Psoas muscle (tissue), 8 donors: ENCODE data around the gene TADA1. TPM values are rescaled to one million over a fixed set of nuclear protein-coding genes. Genes with fewer than 3 reads are reported as not detected.

Source experiments
- ATAC-seq, 4 donors: fragments of 200-7000 bp; cut with Tn5 transposase; one replicate each; pipeline ENCODE4 v1.9.1; 2020; ENCODE audit warnings: moderate library complexity in 3 of 4, mild to moderate bottlenecking in 2 of 4
- DNase-seq, 2 donors: peaks; one replicate each; pipeline ENCODE4 v3.0.0-alpha.2; 2020
- H3K27ac ChIP-seq: fragments of 200-600 bp; one replicate; pipeline ENCODE4 v1.8.0; 2022
- H3K27me3 ChIP-seq, 3 donors: fragments of 200-600 bp in 1 of 3; one replicate each; pipeline versions ENCODE4 v1.6.1 to v1.8.0; 2013 to 2022; ENCODE audit warnings: low read length in 2 of 3, mild to moderate bottlenecking in 2 of 3, moderate library complexity in 1 of 3; ENCODE audit not compliant: insufficient read depth in 3 of 3
- H3K36me3 ChIP-seq, 2 donors: fragments of 200-600 bp in 1 of 2; one replicate each; pipeline versions ENCODE4 v1.6.1 to v1.8.0; 2013 to 2022; ENCODE audit warnings: low read depth in 1 of 2, mild to moderate bottlenecking in 1 of 2, moderate library complexity in 1 of 2; ENCODE audit not compliant: insufficient read depth in 1 of 2
- H3K4me1 ChIP-seq: fragments of 200-600 bp; one replicate; pipeline ENCODE4 v1.8.0; 2022
- H3K4me3 ChIP-seq: fragments of 200-600 bp; one replicate; pipeline ENCODE4 v1.8.0; 2022; ENCODE audit warnings: mild to moderate bottlenecking
- H3K9me3 ChIP-seq: fragments of 200-600 bp; one replicate; pipeline ENCODE4 v1.8.0; 2022
- WGBS, 3 donors: extraction: QIAGEN DNeasy Blood & Tissue Kit; methylation state at CpG; one replicate each; pipeline versions ENCODE4 v1.1.6 to v1.1.7; 2013; 5-methylcytosine and 5-hydroxymethylcytosine counted together
- intact Hi-C, 2 donors: fragments of 100-400 bp; cut with DNase I; formaldehyde crosslinking; loops; one replicate each; pipeline versions ENCODE4 v1.11.0 to v1.14.2; 2022
- long read RNA-seq, 2 donors: library from polyadenylated mRNA; unstranded; transcript quantifications; one replicate each; pipeline ENCODE4 v2.0.0, GENCODE V29; 2021
- polyA plus RNA-seq, 3 donors: library from polyadenylated mRNA; stranded (reverse); fragments of 200-250 nt; gene quantifications; one replicate each; pipeline ENCODE4 v1.2.3, GENCODE V29; 2013
- total RNA-seq, 4 donors: library from RNA; stranded (reverse); fragmentation: NEBNext Ultra II Directional in 2 of 4; extraction: Animal tissue kit (Norgen Biotek cat#: 25700) in 2 of 4; gene quantifications; one replicate each; pipeline versions ENCODE4 v1.2.1 to v1.2.4, GENCODE V29; 2021 to 2023
- TF ChIP-seq, protein P1 (sequence below): fragments of 200-600 bp; IDR thresholded peaks from one replicate; pipeline ENCODE4 v1.8.0; 2022; ENCODE audit warnings: antibody characterized with exemption
- donor health status: healthy with polysubstance abuse.
- donor health status: DM: no; HTN: no; CAD: no; lungs with moderate emphysema.
- donor health status: Bipolar disorder and iron deficiency.
- donor health status: healthy.
- donor health status: DM: yes; HTN: yes; CAD: no.
- donor health status: DM: no; HTN: no; CAD: no.
- donor health status: DM: no; HTN: no; CAD: no.
- donor health status: DM: yes; HTN: yes; CAD: no.

The TADA1 gene, protein sequence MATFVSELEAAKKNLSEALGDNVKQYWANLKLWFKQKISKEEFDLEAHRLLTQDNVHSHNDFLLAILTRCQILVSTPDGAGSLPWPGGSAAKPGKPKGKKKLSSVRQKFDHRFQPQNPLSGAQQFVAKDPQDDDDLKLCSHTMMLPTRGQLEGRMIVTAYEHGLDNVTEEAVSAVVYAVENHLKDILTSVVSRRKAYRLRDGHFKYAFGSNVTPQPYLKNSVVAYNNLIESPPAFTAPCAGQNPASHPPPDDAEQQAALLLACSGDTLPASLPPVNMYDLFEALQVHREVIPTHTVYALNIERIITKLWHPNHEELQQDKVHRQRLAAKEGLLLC
- 1 to 10 TPM; 8.3 to 9.9 (median 8.9) TPM for total RNA-seq
- polyA plus RNA-seq = 1 to 10 TPM; 7.3 to 7.6 (median 7.4) TPM
- long read RNA-seq, donor 1, transcript TADA1-201 (8 exons, 2,159 nt) = major isoform, 8 of 9 reads
- long read RNA-seq, donor 1, partial matches to known transcripts = 0 of 9 reads
- long read RNA-seq, donor 1, other reads (novel, unspliced or antisense) = 1 of 9 reads
- long read RNA-seq, donor 2, transcript TADA1-201 (8 exons, 2,159 nt) = major isoform, 30 of 36 reads
- long read RNA-seq, donor 2, partial matches to known transcripts = 1 of 36 reads
- long read RNA-seq, donor 2, other reads (novel, unspliced or antisense) = 5 of 36 reads

- intact Hi-C loops = loop anchor here (2.0 to 5.0 kb wide), 3 partner anchors 31 to 181 kb away; no protein-coding TSS in a partner anchor
- Histone ChIP-seq H3K27ac (peak within 1 kb of the TSS; percentile 90), H3K27me3 (no peaks in the 10 kb centered on the region), H3K9me3 (no peaks in the 10 kb centered on the region), H3K4me1 (peaks cover 16% of the 10 kb centered on the region), H3K4me3 (peak within 1 kb of the TSS; percentile 84), H3K36me3 (no peaks in the 10 kb centered on the region)
- ATAC-seq (peak; percentile 95 to 96 (median 96)), DNase-seq (peak; percentile 99)
- WGBS, 3 donors = 0 to 1% (median 0%) methylated on average over 78 to 84 of the region's 84 CpGs
- TF ChIP-seq, protein P1, sequence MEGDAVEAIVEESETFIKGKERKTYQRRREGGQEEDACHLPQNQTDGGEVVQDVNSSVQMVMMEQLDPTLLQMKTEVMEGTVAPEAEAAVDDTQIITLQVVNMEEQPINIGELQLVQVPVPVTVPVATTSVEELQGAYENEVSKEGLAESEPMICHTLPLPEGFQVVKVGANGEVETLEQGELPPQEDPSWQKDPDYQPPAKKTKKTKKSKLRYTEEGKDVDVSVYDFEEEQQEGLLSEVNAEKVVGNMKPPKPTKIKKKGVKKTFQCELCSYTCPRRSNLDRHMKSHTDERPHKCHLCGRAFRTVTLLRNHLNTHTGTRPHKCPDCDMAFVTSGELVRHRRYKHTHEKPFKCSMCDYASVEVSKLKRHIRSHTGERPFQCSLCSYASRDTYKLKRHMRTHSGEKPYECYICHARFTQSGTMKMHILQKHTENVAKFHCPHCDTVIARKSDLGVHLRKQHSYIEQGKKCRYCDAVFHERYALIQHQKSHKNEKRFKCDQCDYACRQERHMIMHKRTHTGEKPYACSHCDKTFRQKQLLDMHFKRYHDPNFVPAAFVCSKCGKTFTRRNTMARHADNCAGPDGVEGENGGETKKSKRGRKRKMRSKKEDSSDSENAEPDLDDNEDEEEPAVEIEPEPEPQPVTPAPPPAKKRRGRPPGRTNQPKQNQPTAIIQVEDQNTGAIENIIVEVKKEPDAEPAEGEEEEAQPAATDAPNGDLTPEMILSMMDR = peak; percentile 28
Measured at GRCh38 chr1:166875734-166876539, at the start of gene TADA1. Gene TADA1 (minus strand): TSS chr1:166876264. CDS start chr1:166876233, 31 bp downstream.

- Histone ChIP-seq H3K27me3 (peaks cover 0 to 21% (median 5%) of the 10 kb centered on the region in 3 donors), H3K9me3 (no peaks in the 10 kb centered on the region), H3K4me3 (no peak overlapping the region), H3K27ac (no peak overlapping the region), H3K36me3 (no peaks in the 10 kb centered on the region), H3K4me1 (no peaks in the 10 kb centered on the region)
- 72 to 95% (median 74%) methylated on average over 3 of the region's 3 CpGs for WGBS, 3 donors
- ATAC-seq (no peak), DNase-seq (no peak)
- TF ChIP-seq, protein P1 = no peak
- intact Hi-C loops = no loop called here
Measured at GRCh38 chr1:166924823-166925541, 48.9 kb upstream of the TADA1 start.

DNA sequence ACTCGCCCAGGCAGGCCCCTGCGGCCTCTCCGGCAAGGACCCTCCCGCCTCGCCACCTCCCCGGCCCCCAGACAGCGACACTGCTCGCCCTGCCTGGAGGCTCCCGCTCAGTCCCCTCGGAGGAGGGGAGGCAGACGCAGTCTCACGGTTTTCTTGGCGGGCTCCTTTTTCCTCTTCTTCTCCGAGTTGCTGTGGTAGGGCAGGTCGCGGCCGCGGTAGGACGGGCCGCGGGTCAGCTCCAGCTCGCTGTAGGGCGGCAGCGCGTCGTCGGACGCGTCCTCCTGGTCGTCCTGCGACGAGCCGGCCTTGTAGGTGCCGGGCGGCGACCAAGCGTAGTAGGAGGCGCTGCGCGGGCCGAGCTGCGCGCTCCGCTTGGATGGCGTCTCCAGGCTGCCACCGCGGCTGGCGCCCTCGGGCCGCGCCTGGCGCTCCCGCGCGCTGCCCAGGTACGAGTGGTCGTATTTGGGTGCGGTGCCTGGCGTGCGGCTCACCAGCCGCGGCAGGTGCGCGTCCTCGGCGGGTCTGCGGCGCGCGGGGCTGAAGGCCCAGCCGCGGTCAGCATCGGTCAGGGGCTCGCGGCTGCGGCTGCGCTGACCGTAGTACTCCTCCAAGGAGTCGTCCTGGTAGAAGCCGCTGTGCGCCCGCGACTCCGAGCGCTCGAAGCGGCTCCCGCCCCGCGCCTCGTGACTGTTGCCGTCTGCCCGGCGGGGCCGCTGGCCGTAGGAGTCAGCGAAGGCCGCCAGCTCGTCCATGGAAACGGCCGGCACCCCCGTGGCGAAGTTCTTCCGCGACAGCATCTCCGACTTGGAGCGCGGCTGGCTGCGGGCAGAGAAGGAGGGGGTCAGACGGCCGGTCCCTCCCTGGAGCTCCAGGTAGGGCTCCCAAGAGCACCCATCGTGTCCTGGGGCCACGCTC is 44.8 kb upstream of the TADA1 start:
- WGBS, 3 donors = 13 to 28% (median 19%) methylated on average over 99 to 113 of the region's 113 CpGs
- TF ChIP-seq, protein P1 = no peak
- DNase-seq = peak in 1 of 2 donors; percentile 13

More for the DNA sequence above, 44.8 kb upstream of the TADA1 start:
- no peak overlapping the region for H3K27ac ChIP-seq
- H3K4me3 ChIP-seq = peak overlapping the region; percentile 61
- ATAC-seq = peak in 2 of 4 donors; percentile 30 to 41
- no peaks in the 10 kb centered on the region for H3K4me1 ChIP-seq
- intact Hi-C loops = no loop called here
- H3K36me3 ChIP-seq = no peaks in the 10 kb centered on the region
- no peaks in the 10 kb centered on the region for H3K9me3 ChIP-seq
- peaks cover 0 to 43% (median 10%) of the 10 kb centered on the region in 3 donors for H3K27me3 ChIP-seq
